HEK293 (cell line): ENCODE measurements around the gene FRMD4A.

Experiments
- CTCF ChIA-PET: fragments of 350-600 bp; formaldehyde crosslinking; extraction: SDS; loops from one replicate; lab custom pipeline; 2021; ENCODE audit warnings: antibody characterized with exemption; lab: Yijun Ruan, JAX
- POLR2A ChIA-PET: fragments of 300-600 bp; formaldehyde crosslinking; extraction: SDS; loops from one replicate; lab custom pipeline; 2020; ENCODE audit warnings: antibody characterized with exemption, inconsistent platforms; lab: Yijun Ruan, JAX
- H3K27ac ChIP-seq: fragments of 200-500 bp; sonication (Bioruptor generic); 2 replicates; pipeline ENCODE4 v1.5.1; 2014; ENCODE audit warnings: low read depth, low read length, control low read depth, inconsistent platforms; ENCODE audit errors: extremely low read depth
- H3K36me3 ChIP-seq, 2 experiments: fragments of 200-500 bp in 1 of 2; sonication (Bioruptor generic) in 1 of 2; 1 replicate in 1 of 2; 2 replicates in 1 of 2; pipeline ENCODE4 v1.5.1; 2014 to 2017; ENCODE audit warnings: inconsistent platforms in 2 of 2, low read length in 2 of 2; ENCODE audit not compliant: control insufficient read depth in 2 of 2, insufficient read depth in 1 of 2
- H3K4me1 ChIP-seq: fragments of 200-500 bp; sonication (Bioruptor generic); 2 replicates; pipeline ENCODE4 v1.5.1; 2014; ENCODE audit warnings: mild to moderate bottlenecking, low read length, inconsistent platforms; ENCODE audit not compliant: control insufficient read depth, insufficient read depth
- H3K4me3 ChIP-seq: 2 replicates; pipeline ENCODE4 v1.5.1; 2011; ENCODE audit warnings: low read depth, mild to moderate bottlenecking, control low read depth, low read length, moderate library complexity
- H3K9me3 ChIP-seq: fragments of 200-500 bp; sonication (Bioruptor generic); 2 replicates; pipeline ENCODE4 v1.5.1; 2014; ENCODE audit warnings: low read depth, low read length, inconsistent platforms; ENCODE audit not compliant: control insufficient read depth, insufficient read depth
- BCL11A ChIP-seq: fragments of 450-650 bp; formaldehyde crosslinking; IDR thresholded peaks from 2 replicates; pipeline ENCODE4 v1.5.1; 2016; ENCODE audit warnings: low read depth, missing biosample characterization, missing genetic modification characterization
- GFI1B ChIP-seq: fragments of 450-650 bp; formaldehyde crosslinking; IDR thresholded peaks from 2 replicates; pipeline ENCODE4 v1.5.1; 2016; ENCODE audit warnings: missing biosample characterization, missing genetic modification characterization
- MYNN ChIP-seq: fragments of 450-650 bp; formaldehyde crosslinking; IDR thresholded peaks from 2 replicates; pipeline ENCODE4 v1.5.1; 2016; ENCODE audit warnings: missing biosample characterization, missing genetic modification characterization, borderline replicate concordance
- OVOL3 ChIP-seq: fragments of 450-650 bp; formaldehyde crosslinking; IDR thresholded peaks from 2 replicates; pipeline ENCODE4 v1.5.1; 2016; ENCODE audit warnings: missing biosample characterization, missing genetic modification characterization
- TRIM28 ChIP-seq: IDR thresholded peaks from 2 replicates; pipeline ENCODE4 v1.6.1; 2011; ENCODE audit warnings: low read length, control low read depth, borderline replicate concordance
- ZBTB49 ChIP-seq: fragments of 450-650 bp; formaldehyde crosslinking; IDR thresholded peaks from 2 replicates; pipeline ENCODE4 v1.5.1; 2016; ENCODE audit warnings: missing biosample characterization, missing genetic modification characterization, low read depth
- ZNF148 ChIP-seq: fragments of 450-650 bp; formaldehyde crosslinking; IDR thresholded peaks from 2 replicates; pipeline ENCODE4 v1.5.0; 2017; ENCODE audit warnings: missing biosample characterization, missing genetic modification characterization, borderline replicate concordance
- ZNF266 ChIP-seq: fragments of 450-650 bp; formaldehyde crosslinking; IDR thresholded peaks from 2 replicates; pipeline ENCODE4 v1.5.1; 2016; ENCODE audit warnings: missing biosample characterization, missing genetic modification characterization, low read depth
- ZNF561 ChIP-seq: fragments of 450-650 bp; IDR thresholded peaks from 2 replicates; pipeline ENCODE4 v1.5.1; 2018; ENCODE audit warnings: missing biosample characterization, missing genetic modification characterization, borderline replicate concordance
- ZNF623 ChIP-seq: fragments of 450-650 bp; formaldehyde crosslinking; IDR thresholded peaks from 2 replicates; pipeline ENCODE4 v1.5.1; 2016; ENCODE audit warnings: missing biosample characterization, missing genetic modification characterization
- ZNF660 ChIP-seq: fragments of 450-650 bp; IDR thresholded peaks from 2 replicates; pipeline ENCODE4 v1.5.1; 2018; ENCODE audit warnings: missing biosample characterization, mild to moderate bottlenecking, missing genetic modification characterization
- ZNF707 ChIP-seq: fragments of 450-650 bp; formaldehyde crosslinking; IDR thresholded peaks from 2 replicates; pipeline ENCODE4 v1.5.1; 2016; ENCODE audit warnings: missing biosample characterization, missing genetic modification characterization
- ZNF830 ChIP-seq: fragments of 450-650 bp; IDR thresholded peaks from 2 replicates; pipeline ENCODE4 v1.5.0; 2018; ENCODE audit warnings: missing biosample characterization, missing genetic modification characterization, low read depth, mild to moderate bottlenecking, moderate library complexity
- TF ChIP-seq, protein P1 (sequence below): fragments of 450-650 bp; formaldehyde crosslinking; IDR thresholded peaks from 2 replicates; pipeline ENCODE4 v1.5.1; 2016; ENCODE audit warnings: missing biosample characterization, missing genetic modification characterization, borderline replicate concordance
- TF ChIP-seq, protein P2 (sequence below): fragments of 450-650 bp; formaldehyde crosslinking; IDR thresholded peaks from 2 replicates; pipeline ENCODE4 v1.5.1; 2016; ENCODE audit warnings: missing biosample characterization, missing genetic modification characterization, borderline replicate concordance

FRMD4A gene

GRCh38 chr10:13792006-13792405 is 538.7 kb downstream of the FRMD4A start:
- CTCF ChIA-PET, result interaction anchor here (0.6 to 1.5 kb wide), 3 partner anchors 132 to 646 kb away, joined by 3 read pairs; no protein-coding TSS in a partner anchor

More at GRCh38 chr10:13792006-13792405, 538.7 kb downstream of the FRMD4A start:
- H3K27ac ChIP-seq, result no peak overlapping the region
- POLR2A ChIA-PET, result no interaction called here
- no peak overlapping the region for H3K4me3 ChIP-seq
- H3K36me3 ChIP-seq, result peaks cover 0 to 4% of the 10 kb centered on the region in 2 experiments; a peak in 1 of 3 replicates
- TF ChIP-seq, protein P1, sequence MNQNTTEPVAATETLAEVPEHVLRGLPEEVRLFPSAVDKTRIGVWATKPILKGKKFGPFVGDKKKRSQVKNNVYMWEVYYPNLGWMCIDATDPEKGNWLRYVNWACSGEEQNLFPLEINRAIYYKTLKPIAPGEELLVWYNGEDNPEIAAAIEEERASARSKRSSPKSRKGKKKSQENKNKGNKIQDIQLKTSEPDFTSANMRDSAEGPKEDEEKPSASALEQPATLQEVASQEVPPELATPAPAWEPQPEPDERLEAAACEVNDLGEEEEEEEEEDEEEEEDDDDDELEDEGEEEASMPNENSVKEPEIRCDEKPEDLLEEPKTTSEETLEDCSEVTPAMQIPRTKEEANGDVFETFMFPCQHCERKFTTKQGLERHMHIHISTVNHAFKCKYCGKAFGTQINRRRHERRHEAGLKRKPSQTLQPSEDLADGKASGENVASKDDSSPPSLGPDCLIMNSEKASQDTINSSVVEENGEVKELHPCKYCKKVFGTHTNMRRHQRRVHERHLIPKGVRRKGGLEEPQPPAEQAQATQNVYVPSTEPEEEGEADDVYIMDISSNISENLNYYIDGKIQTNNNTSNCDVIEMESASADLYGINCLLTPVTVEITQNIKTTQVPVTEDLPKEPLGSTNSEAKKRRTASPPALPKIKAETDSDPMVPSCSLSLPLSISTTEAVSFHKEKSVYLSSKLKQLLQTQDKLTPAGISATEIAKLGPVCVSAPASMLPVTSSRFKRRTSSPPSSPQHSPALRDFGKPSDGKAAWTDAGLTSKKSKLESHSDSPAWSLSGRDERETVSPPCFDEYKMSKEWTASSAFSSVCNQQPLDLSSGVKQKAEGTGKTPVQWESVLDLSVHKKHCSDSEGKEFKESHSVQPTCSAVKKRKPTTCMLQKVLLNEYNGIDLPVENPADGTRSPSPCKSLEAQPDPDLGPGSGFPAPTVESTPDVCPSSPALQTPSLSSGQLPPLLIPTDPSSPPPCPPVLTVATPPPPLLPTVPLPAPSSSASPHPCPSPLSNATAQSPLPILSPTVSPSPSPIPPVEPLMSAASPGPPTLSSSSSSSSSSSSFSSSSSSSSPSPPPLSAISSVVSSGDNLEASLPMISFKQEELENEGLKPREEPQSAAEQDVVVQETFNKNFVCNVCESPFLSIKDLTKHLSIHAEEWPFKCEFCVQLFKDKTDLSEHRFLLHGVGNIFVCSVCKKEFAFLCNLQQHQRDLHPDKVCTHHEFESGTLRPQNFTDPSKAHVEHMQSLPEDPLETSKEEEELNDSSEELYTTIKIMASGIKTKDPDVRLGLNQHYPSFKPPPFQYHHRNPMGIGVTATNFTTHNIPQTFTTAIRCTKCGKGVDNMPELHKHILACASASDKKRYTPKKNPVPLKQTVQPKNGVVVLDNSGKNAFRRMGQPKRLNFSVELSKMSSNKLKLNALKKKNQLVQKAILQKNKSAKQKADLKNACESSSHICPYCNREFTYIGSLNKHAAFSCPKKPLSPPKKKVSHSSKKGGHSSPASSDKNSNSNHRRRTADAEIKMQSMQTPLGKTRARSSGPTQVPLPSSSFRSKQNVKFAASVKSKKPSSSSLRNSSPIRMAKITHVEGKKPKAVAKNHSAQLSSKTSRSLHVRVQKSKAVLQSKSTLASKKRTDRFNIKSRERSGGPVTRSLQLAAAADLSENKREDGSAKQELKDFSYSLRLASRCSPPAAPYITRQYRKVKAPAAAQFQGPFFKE (tag by site-specific recombination), result no peak
- TF ChIP-seq, protein P2, sequence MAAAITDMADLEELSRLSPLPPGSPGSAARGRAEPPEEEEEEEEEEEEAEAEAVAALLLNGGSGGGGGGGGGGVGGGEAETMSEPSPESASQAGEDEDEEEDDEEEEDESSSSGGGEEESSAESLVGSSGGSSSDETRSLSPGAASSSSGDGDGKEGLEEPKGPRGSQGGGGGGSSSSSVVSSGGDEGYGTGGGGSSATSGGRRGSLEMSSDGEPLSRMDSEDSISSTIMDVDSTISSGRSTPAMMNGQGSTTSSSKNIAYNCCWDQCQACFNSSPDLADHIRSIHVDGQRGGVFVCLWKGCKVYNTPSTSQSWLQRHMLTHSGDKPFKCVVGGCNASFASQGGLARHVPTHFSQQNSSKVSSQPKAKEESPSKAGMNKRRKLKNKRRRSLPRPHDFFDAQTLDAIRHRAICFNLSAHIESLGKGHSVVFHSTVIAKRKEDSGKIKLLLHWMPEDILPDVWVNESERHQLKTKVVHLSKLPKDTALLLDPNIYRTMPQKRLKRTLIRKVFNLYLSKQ (tag by site-specific recombination), result no peak
- TF ChIP-seq ZNF561 (tag by site-specific recombination), result no peak
- TF ChIP-seq OVOL3 (tag by site-specific recombination), result no peak
- no peak for TF ChIP-seq ZNF266
- TF ChIP-seq ZNF707, result no peak
- TF ChIP-seq TRIM28, result no peak
- no peak for TF ChIP-seq ZBTB49 (tag by site-specific recombination)
- no peak for TF ChIP-seq GFI1B
- TF ChIP-seq MYNN (tag by site-specific recombination), result no peak
- TF ChIP-seq ZNF623 (tag by site-specific recombination), result no peak
- no peak for TF ChIP-seq ZNF830
- no peak for TF ChIP-seq ZNF660 (tag by site-specific recombination)
- no peak for TF ChIP-seq BCL11A (tag by site-specific recombination)
- no peak for TF ChIP-seq ZNF148 (tag by site-specific recombination)
- no peaks in the 10 kb centered on the region for H3K9me3 ChIP-seq
- H3K4me1 ChIP-seq, result peaks cover 9% of the 10 kb centered on the region
